Caco-2 (cell line): ENCODE results near the gene PAGE2. TPM values are rescaled to one million over a fixed set of nuclear protein-coding genes. Genes with fewer than 3 reads are reported as not detected.
"Not testable (repeated sequence)": the region's sequence is repeated elsewhere in the genome, so short reads cannot be mapped to it uniquely, and the experiment has no call there.

ENCODE experiments used
- BruUV-seq: library from RNA; stranded (reverse); fragments of 400-500 nt; replicated peaks from 2 replicates; lab custom pipeline; 2021; lab: Mats Ljungman, UMichigan
- CTCF ChIA-PET: fragments of 300-600 bp; sonication (Branson Sonifier 250); formaldehyde crosslinking; loops from one replicate; lab custom pipeline; 2022; ENCODE audit warnings: antibody characterized with exemption; lab: Charles Lee
- POLR2A ChIA-PET: fragments of 300-600 bp; sonication (Branson Sonifier 250); formaldehyde crosslinking; loops from one replicate; lab custom pipeline; 2022; ENCODE audit warnings: antibody characterized with exemption; lab: Charles Lee
- DNase-seq, 2 experiments: peaks; one replicate each; pipeline versions ENCODE4 v3.0.0 to v3.0.0-alpha.2; 2020 to 2022
- H3K27me3 ChIP-seq: replicated peaks from 2 replicates; pipeline ENCODE4 v1.6.0; 2011; ENCODE audit warnings: low read length; ENCODE audit not compliant: control insufficient read depth, insufficient read depth
- H3K36me3 ChIP-seq: 2 replicates; pipeline ENCODE4 v1.5.1; 2011; ENCODE audit warnings: low read length; ENCODE audit not compliant: control insufficient read depth, insufficient read depth
- H3K4me1 ChIP-seq: fragments of 250-450 bp; sonication (Bioruptor Pico); 2 replicates; pipeline ENCODE4 v1.5.1; 2020; ENCODE audit warnings: mild to moderate bottlenecking
- H3K4me3 ChIP-seq: 2 replicates; pipeline ENCODE4 v1.5.1; 2011; ENCODE audit warnings: low read depth, mild to moderate bottlenecking, control low read depth, low read length
- H3K9me3 ChIP-seq: fragments of 250-450 bp; sonication (Bioruptor Pico); 2 replicates; pipeline ENCODE4 v1.5.1; 2020; ENCODE audit warnings: mild to moderate bottlenecking, moderate library complexity
- H3K27ac Mint-ChIP-seq: one replicate; pipeline ENCODE4 v1.8.0; 2022; ENCODE audit warnings: mixed read lengths; ENCODE audit not compliant: unreplicated experiment
- H3K27me3 Mint-ChIP-seq: one replicate; pipeline ENCODE4 v1.8.0; 2022; ENCODE audit warnings: mixed read lengths; ENCODE audit not compliant: insufficient read depth, unreplicated experiment
- H3K36me3 Mint-ChIP-seq: one replicate; pipeline ENCODE4 v1.8.0; 2022; ENCODE audit warnings: mild to moderate bottlenecking, mixed read lengths; ENCODE audit not compliant: insufficient read depth, unreplicated experiment
- H3K4me1 Mint-ChIP-seq: one replicate; pipeline ENCODE4 v1.8.0; 2022; ENCODE audit warnings: low read depth, mixed read lengths; ENCODE audit not compliant: unreplicated experiment
- H3K4me3 Mint-ChIP-seq: one replicate; pipeline ENCODE4 v1.8.0; 2022; ENCODE audit warnings: mild to moderate bottlenecking, moderate library complexity, mixed read lengths; ENCODE audit not compliant: unreplicated experiment
- H3K9me3 Mint-ChIP-seq: one replicate; pipeline ENCODE4 v1.8.0; 2022; ENCODE audit warnings: mixed read lengths; ENCODE audit not compliant: unreplicated experiment
- intact Hi-C: fragments of 100-400 bp; cut with micrococcal nuclease; formaldehyde crosslinking; loops from one replicate; pipeline ENCODE4 v1.10.0; 2022; ENCODE audit not compliant: unreplicated experiment
- total RNA-seq: library from RNA; stranded (reverse); gene quantifications from 2 replicates; pipeline ENCODE4 v1.2.3, GENCODE V29; 2022
- TF ChIP-seq, protein P1 (sequence below), 2 experiments: fragments of 200-600 bp in 1 of 2; IDR thresholded peaks; 1 replicate in 1 of 2; 2 replicates in 1 of 2; pipeline versions ENCODE4 v1.5.1 to v1.8.0; 2011 to 2022; ENCODE audit warnings: antibody characterized with exemption in 1 of 2, control low read depth in 1 of 2, inconsistent platforms in 1 of 2, low read depth in 1 of 2, low read length in 1 of 2, mild to moderate bottlenecking in 1 of 2, moderate library complexity in 1 of 2; ENCODE audit not compliant: insufficient read depth in 1 of 2, severe bottlenecking in 1 of 2, unreplicated experiment in 1 of 2

The PAGE2 gene
- total RNA-seq, 1 experiment from 2014 or later: not detected

DNA sequence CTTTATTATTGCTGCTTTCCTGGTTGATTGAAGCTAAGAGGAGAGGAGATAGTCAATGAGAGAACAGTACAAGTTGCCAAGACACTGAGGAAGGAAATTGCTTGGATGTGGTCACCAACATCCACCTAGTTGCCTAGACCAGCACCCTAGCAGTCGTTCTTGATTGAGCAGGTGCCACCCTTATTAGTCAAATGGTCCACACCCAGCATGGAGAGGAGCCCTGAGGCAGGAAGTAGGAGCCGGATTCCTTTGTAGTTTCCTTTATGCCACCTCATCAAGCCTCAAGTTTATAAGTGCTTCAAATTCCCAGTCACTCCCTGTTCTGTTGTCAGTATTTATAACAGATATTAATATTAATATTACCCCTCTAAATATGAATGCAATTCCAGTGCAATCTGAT is 19.1 kb downstream of the PAGE2 start:
- Histone ChIP-seq H3K9me3 (no peaks in the 10 kb centered on the region), H3K36me3 (no peaks in the 10 kb centered on the region), H3K27me3 (no peaks in the 10 kb centered on the region), H3K4me3 (no peak overlapping the region), H3K4me1 (peaks cover 41% of the 10 kb centered on the region)
- TF ChIP-seq, protein P1, sequence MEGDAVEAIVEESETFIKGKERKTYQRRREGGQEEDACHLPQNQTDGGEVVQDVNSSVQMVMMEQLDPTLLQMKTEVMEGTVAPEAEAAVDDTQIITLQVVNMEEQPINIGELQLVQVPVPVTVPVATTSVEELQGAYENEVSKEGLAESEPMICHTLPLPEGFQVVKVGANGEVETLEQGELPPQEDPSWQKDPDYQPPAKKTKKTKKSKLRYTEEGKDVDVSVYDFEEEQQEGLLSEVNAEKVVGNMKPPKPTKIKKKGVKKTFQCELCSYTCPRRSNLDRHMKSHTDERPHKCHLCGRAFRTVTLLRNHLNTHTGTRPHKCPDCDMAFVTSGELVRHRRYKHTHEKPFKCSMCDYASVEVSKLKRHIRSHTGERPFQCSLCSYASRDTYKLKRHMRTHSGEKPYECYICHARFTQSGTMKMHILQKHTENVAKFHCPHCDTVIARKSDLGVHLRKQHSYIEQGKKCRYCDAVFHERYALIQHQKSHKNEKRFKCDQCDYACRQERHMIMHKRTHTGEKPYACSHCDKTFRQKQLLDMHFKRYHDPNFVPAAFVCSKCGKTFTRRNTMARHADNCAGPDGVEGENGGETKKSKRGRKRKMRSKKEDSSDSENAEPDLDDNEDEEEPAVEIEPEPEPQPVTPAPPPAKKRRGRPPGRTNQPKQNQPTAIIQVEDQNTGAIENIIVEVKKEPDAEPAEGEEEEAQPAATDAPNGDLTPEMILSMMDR (IDR thresholded peaks at IDR 0.05; ENCODE audit: insufficient read depth in 1 of 2, low read depth in 1 of 2, low read length in 1 of 2, severe bottlenecking in 1 of 2, unreplicated experiment in 1 of 2): no peak
- Mint-ChIP-seq H3K27ac (no peak overlapping the region), H3K4me1 (no peaks in the 10 kb centered on the region), H3K9me3 (peaks cover 7% of the 10 kb centered on the region), H3K4me3 (no peak overlapping the region), H3K36me3 (no peaks in the 10 kb centered on the region), H3K27me3 (no peaks in the 10 kb centered on the region)
- intact Hi-C loops: no loop called here
- CTCF ChIA-PET: no interaction called here
- BruUV-seq: no TSS peak
- POLR2A ChIA-PET: no interaction called here
- DNase-seq: no peak

GRCh38 chrX:55109306-55109705 is 20.5 kb downstream of the PAGE2 start:
- CTCF ChIA-PET: no interaction called here
- Mint-ChIP-seq H3K4me1 (no peaks in the 10 kb centered on the region), H3K4me3 (peak overlapping the region; percentile 63), H3K36me3 (no peaks in the 10 kb centered on the region), H3K27me3 (no peaks in the 10 kb centered on the region), H3K9me3 (peaks cover 1% of the 10 kb centered on the region), H3K27ac (peak overlapping the region; percentile 86)
- TF ChIP-seq, protein P1 (IDR thresholded peaks at IDR 0.05; ENCODE audit: insufficient read depth in 1 of 2, low read depth in 1 of 2, low read length in 1 of 2, severe bottlenecking in 1 of 2, unreplicated experiment in 1 of 2): no peak
- Histone ChIP-seq H3K4me1 (peaks cover 45% of the 10 kb centered on the region), H3K36me3 (no peaks in the 10 kb centered on the region), H3K4me3 (no peak overlapping the region), H3K9me3 (no peaks in the 10 kb centered on the region), H3K27me3 (no peaks in the 10 kb centered on the region)
- intact Hi-C loops: no loop called here
- DNase-seq: peak; percentile 51 to 58
- POLR2A ChIA-PET: no interaction called here
- no TSS peak for BruUV-seq

DNA sequence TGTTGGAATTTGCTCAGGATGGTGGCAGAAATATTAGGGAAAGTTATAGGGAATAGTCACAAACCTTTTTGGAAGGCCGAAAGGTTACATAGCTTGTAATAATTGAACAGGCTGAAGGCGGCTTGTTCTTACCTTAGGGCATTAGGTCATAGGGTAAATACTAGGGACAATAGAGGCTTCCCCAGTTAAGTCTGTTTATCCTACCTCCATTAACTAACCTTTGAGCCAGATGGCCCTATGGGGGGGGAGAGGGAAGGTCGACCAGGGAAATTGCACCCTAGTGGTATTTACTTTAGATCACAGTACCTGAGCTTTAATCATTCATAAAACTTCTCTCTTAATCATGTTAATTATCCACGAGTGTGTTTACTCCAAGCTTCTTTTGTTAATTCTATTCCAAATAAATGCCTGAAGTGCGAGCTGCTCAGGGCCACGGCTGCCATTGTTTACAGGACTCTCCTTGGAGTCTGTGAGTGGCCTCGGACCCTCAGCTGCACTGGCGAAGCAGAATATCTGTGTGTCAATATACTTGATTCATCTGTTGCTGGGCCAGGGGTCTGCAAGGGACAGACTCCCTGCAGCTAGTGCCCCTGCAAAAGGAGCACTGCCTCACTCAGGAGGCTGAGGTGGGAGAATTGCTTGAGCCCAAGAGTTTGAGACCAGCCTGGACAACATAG is 22.9 kb downstream of the PAGE2 start:
- Histone ChIP-seq H3K4me3 (no peak overlapping the region), H3K36me3 (no peaks in the 10 kb centered on the region), H3K9me3 (no peaks in the 10 kb centered on the region), H3K4me1 (peaks cover 57% of the 10 kb centered on the region), H3K27me3 (no peaks in the 10 kb centered on the region)
- intact Hi-C loops: loop anchor here (10.0 kb wide), 2 partner anchors 117 to 307 kb away; partner anchors contain the start of genes MAGED2 and PFKFB1
- TF ChIP-seq, protein P1 (IDR thresholded peaks at IDR 0.05; ENCODE audit: insufficient read depth in 1 of 2, low read depth in 1 of 2, low read length in 1 of 2, severe bottlenecking in 1 of 2, unreplicated experiment in 1 of 2): no peak
- DNase-seq: peak; percentile 62 to 66
- no peak overlapping the region for H3K27ac Mint-ChIP-seq
- no TSS peak for BruUV-seq
- no peak overlapping the region for H3K4me3 Mint-ChIP-seq
- ChIA-PET CTCF (interaction anchor here (0.6 to 1.4 kb wide), 2 partner anchors 23 to 104 kb away, joined by 4 to 6 read pairs; no protein-coding TSS in a partner anchor), POLR2A (no interaction called here)
- no peaks in the 10 kb centered on the region for H3K27me3 Mint-ChIP-seq
- no peaks in the 10 kb centered on the region for H3K36me3 Mint-ChIP-seq
- H3K9me3 Mint-ChIP-seq: no peaks in the 10 kb centered on the region
- H3K4me1 Mint-ChIP-seq: no peaks in the 10 kb centered on the region

DNA sequence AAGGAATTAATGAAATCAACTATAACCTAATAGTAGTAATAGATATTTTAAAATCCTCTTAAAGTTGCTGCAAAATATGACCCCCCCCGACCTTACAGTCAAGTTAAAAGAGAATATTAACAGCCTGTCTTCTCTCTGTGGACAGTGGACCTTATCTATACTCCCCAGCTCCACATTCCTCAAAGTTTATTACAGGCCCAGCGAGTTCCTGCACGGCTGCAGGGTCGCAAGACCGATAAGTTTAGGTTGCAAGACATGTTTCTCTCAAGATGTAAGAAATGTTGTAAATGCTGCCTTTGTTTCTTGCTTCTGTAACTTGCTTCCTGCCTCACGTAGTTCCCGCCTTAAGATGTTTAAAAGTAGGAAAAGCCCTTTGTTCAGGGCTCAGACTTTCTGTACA is 27.8 kb downstream of the PAGE2 start:
- H3K27me3 Mint-ChIP-seq, H3K9me3 ChIP-seq, H3K27me3 ChIP-seq, BruUV-seq, CTCF ChIA-PET, POLR2A ChIA-PET, H3K4me1 Mint-ChIP-seq, H3K4me3 ChIP-seq, H3K36me3 ChIP-seq, H3K9me3 Mint-ChIP-seq, H3K36me3 Mint-ChIP-seq: not testable (repeated sequence)
- intact Hi-C loops: loop anchor here (10.0 kb wide), 2 partner anchors 122 to 312 kb away; partner anchors contain the start of genes MAGED2 and PFKFB1
- H3K4me3 Mint-ChIP-seq: peak overlapping the region; percentile 52
- H3K4me1 ChIP-seq: peaks cover 42% of the 10 kb centered on the region
- DNase-seq: peak; percentile 22 to 57
- peak overlapping the region; percentile 53 for H3K27ac Mint-ChIP-seq
